Stimulated activated CD4-positive, alpha-beta T cell treated with anti-CD3 and anti-CD28 coated beads, Interleukin-1b, Interleukin-23, amount 100 ng/mL, for 4 hours (primary cell): ENCODE results near the gene TEF.

Experiments used
- DNase-seq, 2 donors: peaks; one replicate each; pipeline ENCODE4 v3.0.0-alpha.2; 2020; ENCODE audit warnings: low read depth in 2 of 2

Gene TEF

GRCh38 chr22:41381329-41382097, at the start of gene TEF:
Gene TEF (plus strand): TSS chr22:41381942. CDS start chr22:41382045, 103 bp downstream.
- DNase-seq: peak; percentile 96 to 98

- no peak for DNase-seq
Observed at GRCh38 chr22:41332217-41332939, 49.4 kb upstream of the TEF start.

- no peak for DNase-seq
Observed at GRCh38 chr22:41333806-41334205, 47.9 kb upstream of the TEF start.

GRCh38 chr22:41334215-41334614, 47.5 kb upstream of the TEF start:
- no peak for DNase-seq

- no peak for DNase-seq
Observed at GRCh38 chr22:41334951-41335635, 46.6 kb upstream of the TEF start.

GRCh38 chr22:41338614-41339212, 43.0 kb upstream of the TEF start:
- DNase-seq: no peak

- no peak for DNase-seq
Observed at GRCh38 chr22:41339823-41340222, 41.9 kb upstream of the TEF start.

- no peak for DNase-seq
Observed at GRCh38 chr22:41340357-41340756, 41.4 kb upstream of the TEF start.

- no peak for DNase-seq
Observed at GRCh38 chr22:41341012-41341411, 40.7 kb upstream of the TEF start.

GRCh38 chr22:41341990-41342389, 39.8 kb upstream of the TEF start:
- no peak for DNase-seq

- no peak for DNase-seq
Observed at GRCh38 chr22:41343300-41343699, 38.4 kb upstream of the TEF start.

- DNase-seq: no peak
Observed at GRCh38 chr22:41343717-41344116, 38.0 kb upstream of the TEF start.

GRCh38 chr22:41344189-41344788, 37.5 kb upstream of the TEF start:
- DNase-seq: no peak

GRCh38 chr22:41345807-41346335, 35.9 kb upstream of the TEF start:
- DNase-seq: no peak

- DNase-seq: no peak
Observed at GRCh38 chr22:41347066-41347859, 34.5 kb upstream of the TEF start.

- no peak for DNase-seq
Observed at GRCh38 chr22:41348964-41349484, 32.7 kb upstream of the TEF start.

GRCh38 chr22:41350087-41350486, 31.7 kb upstream of the TEF start:
- no peak for DNase-seq

- no peak for DNase-seq
Observed at GRCh38 chr22:41351011-41351410, 30.7 kb upstream of the TEF start.

GRCh38 chr22:41352058-41352457, 29.7 kb upstream of the TEF start:
- DNase-seq: no peak

- DNase-seq: no peak
Observed at GRCh38 chr22:41353862-41354575, 27.7 kb upstream of the TEF start.
